ENCODE measurements around the gene ZNF516. TPM values are rescaled to one million over a fixed set of nuclear protein-coding genes. Genes with fewer than 3 reads are reported as not detected.
"Not testable (repeated sequence)": the region's sequence is repeated elsewhere in the genome, so short reads cannot be mapped to it uniquely, and the experiment has no call there.

The ZNF516 gene
- polyA plus RNA-seq, 10 donors = 31.1 to 52.7 (median 39.9) TPM

DNA sequence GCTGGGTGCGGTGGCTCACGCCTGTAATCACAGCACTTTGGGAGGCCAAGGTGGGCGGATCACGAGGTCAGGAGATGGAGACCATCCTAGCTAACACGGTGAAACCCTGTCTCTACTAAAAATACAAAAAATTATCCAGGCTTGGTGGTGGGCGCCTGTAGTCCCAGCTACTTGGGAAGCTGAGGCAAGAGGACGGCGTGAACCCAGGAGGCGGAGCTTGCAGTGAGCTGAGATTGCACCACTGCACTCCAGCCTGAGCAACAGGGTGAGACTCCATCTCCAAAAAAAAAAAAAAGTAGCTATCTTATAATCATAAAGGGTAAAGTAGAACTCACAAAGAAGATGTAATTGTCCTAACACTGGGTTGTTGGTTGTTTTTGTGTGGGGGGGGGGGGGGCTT lies 21.5 kb downstream of the ZNF516 start:
- not testable (repeated sequence) for DNase-seq

DNA sequence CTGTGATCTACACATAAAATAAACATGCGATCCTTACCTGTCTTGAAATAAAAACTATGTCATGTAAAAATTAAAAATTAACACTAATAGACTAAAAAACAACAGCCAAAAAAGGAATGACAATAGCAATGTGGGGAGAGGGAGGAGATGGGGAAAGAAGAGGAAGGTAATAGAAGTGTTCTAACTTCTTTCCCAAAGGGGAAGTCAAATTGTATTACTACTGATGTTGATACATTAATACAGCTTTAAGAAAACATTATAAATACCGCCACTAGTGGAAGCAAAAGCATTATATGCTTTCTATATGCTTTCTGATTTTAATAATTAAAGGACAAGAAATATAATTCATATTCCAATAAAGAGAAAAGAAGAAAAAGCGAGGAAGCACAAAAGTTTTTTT lies 22.2 kb downstream of the ZNF516 start:
- no peak for DNase-seq

DNA sequence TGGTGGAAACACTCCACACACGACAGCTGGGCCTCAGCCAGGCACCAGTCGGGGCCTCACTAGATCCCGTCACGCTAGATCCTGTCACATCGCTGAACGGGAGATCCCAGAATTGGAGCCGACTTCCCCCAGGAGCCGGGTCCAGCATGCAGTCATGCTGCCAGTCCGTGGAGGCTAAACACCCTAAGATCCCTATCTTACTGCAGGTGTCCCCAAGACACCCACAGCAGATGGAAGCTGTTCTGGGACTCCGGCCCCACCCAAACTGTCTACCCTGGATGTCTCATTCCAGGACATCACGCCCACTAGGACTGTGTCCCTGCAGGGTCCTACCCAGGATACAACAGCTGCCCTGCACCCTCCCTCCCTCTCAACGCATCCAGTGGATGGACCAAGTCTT lies 23.4 kb downstream of the ZNF516 start:
- no peak for DNase-seq

DNA sequence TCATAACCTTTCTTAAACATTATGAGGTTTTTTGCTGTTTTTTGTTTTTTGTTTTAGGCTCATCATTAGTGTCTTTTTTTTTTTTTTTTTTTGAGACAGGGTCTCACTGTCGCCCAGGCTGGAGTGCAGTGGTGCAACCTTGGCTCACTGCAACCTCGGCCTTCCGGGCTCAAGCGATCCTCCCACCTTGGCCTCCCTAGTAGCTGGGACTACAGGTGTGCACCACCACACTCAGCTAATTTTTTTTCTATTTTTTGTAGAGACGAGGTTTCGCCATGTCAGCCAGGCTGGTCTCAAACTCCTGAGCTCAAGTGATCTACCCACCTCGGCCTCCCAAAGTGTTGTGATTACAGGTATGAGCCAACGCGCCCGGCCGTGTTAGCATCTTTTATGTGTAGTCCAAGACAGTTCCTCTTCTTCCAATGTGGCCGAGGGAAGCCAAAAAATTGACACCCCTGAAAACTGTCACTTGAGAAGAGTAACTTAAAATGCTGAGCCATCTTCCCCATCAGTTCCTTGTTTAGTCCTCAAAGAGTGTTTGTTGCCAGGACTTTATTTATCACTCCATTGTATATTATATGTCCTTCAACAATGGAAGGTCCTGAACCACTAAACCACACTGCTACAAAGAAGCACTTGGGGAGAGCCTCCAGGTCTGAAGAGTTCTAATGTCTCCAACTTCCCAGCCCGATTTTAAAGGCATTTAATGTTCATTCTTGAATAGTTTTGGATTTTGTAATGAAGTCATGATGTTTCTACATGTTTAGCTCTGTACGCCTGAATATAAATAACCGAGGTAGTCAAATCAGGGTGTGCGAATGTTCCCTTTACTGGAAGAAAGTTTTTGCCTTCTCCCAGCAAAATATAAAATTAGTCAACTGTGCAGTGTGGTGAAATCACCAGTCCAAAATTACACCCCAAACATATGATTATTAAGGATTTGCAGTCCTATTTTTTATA lies 26.4 kb downstream of the ZNF516 start:
- no peak for DNase-seq

DNA sequence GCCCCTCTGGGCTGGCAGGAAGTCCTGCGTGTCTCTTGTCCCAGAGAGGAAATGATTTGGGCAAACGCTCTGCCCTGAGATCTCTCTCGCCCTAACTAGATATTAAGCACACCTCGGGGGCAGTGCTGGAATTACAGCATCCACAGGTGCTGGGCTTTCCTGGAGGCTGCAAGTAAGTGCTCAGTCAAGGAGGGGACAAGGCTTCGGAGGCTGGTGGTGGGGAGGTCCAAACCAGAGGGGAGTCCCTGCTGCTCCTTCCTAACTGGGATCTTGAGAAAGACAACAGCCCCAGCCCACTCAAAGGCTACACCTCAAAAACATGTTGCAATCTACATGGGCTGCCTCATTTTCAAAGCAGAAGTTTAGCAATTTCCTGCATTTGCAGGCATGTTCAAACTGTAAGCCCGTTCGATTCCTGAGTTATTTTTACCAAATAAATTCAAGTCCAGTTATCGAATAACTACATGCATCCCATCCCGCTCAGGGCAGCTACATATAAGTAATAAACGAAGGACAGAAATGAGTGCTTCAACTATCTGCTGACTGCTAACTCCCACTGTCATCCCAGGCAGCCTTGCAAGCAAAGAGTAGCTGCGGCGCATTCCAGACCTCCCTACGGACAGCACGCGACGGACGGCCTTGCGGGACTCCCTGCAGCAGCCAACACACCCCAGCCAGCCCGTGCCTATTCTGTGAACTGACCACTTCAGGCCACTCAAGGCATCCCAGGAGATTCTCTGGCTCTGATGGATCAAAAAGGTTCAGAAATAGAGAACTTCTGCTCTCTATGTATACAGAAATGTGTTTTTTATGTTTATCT lies 27.5 kb downstream of the ZNF516 start:
- DNase-seq = peak in 1 of 3 donors; percentile 47

DNA sequence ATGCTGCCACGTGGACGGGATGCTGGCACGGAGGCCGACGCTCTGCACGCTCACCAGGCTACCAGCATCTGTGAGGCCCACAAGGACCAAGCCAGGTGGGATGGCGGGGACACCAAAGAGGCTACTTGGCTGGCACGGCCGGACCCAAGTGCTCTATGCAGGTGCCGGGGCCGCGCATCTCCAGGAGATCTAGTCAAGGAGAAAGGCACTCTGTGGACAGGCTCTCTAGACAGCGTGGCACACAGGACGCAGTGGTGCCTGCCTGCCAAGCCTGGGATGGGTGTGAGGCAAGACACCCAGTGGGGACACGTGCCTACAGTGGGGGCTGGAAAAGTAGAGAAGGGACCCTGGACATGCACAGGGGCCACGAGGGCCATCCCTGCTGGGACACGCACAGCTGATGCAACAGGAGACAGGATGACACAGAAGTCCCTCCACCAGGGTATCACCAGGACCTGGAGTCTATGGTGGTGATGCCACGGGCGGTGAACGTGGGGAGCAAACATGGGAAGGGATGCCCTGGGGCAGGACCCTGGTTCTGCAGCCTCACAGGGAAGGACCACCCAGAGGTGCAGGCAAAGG lies 28.5 kb downstream of the ZNF516 start:
- no peak for DNase-seq

DNA sequence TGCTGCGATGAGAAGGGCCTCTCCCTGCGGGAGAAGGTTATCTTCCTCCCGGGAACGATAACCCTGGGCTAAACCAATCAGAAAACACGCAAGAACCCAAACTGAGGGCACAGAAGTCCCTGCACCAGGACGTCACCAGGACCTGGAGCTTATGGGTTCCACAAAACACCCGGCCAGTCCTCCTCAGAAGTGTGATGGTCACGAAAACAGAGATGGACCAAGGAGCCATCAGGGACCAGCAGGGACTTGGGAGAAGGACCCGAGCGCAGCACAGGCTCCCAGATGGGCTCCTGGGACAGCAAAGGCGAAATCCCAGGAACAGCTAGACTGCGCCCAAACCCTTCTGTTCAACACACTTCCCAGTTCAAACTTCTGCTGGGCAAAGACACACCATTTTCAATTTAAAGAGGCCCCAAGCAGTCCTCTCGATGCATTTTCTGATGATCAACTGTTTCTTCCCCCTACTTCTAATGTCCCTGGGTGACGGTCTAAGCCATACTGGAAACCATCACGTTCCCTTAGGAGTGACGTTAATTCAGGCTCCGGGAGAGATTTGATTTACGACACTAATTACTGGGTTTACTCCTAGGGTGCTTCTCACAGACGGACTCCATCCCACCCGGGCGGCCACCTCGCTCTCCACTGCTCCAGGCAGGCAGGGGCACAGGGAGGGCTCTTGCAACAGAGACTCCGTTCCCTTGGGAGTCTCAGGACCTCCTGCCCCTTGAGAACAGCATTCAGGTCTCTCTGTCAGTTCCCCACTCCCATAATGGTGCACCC lies 29.2 kb downstream of the ZNF516 start:
- DNase-seq = no peak

DNA sequence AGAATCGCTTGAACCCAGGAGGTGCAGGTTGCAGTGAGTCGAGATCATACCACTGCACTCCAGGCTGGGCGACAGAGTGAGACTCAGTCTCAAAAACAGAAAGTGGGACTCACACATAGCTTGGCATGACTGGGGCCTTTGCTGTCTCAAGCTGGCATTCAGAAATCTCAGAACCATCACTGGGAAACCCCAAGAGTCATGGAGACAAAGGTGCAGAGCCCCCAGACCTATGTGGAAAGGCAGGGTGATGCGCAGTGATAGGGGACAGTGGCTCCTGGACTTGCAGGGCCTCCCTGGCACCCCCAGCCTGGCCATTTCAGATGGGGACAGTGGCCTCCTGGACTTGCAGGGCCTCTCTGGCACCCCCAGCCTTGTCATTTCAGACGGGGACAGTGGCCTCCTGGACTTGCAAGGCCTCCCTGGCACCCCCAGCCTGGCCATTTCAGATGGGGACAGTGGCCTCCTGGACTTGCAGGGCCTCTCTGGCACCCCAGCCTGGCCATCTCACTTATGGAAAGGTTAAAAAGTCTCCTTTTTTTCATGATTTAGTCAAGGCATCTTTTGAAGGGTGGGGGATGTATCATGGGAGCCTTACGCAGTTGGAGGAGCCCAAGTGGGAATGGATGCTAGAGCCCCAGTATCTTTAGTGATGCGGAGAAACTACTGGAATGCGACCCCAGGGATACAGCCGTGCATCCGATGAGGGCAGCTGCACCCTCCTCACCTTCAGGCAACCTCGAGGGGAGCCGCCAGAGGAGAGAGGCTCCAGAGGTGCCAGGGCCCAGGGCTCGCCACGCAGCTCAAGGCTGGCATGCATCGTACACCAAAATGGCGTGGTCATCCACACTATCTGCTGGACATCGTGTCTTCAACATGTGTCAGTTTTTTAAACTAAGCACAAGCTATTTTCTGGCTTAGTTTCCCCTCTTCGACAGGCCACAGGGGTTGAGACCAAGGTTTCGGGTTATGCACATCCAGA lies 30.5 kb downstream of the ZNF516 start:
- DNase-seq = no peak

DNA sequence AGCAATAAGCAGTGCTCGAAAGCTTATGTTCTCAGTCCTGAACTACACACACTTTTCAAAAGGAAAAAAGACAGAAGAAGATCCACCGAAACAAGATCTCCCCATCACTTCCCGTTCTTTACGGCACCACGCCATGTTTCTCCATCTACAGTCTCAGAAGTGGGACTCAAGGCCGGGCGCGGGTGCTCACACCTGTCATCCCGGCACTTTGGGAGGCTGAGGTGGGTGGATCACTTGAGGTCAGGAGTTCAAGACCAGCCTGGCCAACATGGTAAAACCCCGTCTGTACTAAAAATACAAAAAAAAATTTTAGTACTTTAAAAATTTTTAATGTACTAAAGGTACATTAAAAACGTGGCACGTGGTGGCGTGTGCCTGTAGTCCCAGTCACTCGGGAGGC lies 31.2 kb downstream of the ZNF516 start:
- no peak for DNase-seq

DNA sequence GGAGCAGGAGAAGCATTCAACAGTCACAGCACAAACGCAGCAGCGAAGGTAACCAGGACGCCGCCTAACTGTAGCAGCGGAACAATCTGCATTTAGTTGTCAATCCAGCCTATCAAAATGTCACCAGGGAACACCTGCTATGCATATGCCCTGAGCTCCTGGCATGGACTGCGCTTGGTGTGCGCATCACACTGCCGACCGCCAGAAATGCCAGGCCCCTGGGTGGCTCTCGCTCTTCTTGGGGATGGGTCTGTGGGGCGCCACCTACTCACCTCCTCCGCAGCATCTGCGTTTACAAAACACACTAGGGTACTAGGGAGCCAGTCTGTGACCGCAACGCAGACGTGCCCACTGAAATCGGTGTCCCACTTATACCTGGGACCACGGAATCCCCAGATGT lies 31.7 kb downstream of the ZNF516 start:
- DNase-seq = no peak

DNA sequence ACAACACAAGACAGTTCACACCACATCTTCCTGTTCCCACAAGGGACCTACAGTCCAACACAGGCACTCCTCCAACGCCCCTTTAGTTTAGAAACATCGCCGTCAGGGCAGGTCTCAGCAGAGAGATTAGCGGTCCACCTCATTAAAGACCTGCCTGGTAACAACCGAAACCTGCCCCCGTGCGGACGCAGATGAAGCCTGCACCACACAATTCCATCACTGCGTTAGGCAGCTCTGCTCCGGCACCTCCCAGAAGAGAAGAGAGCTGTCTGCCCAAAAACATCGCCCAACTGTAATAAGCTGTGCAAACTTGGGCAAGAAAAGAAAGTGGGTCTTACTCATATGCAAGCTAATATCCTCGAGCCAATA lies 32.7 kb downstream of the ZNF516 start:
- no peak for DNase-seq

DNA sequence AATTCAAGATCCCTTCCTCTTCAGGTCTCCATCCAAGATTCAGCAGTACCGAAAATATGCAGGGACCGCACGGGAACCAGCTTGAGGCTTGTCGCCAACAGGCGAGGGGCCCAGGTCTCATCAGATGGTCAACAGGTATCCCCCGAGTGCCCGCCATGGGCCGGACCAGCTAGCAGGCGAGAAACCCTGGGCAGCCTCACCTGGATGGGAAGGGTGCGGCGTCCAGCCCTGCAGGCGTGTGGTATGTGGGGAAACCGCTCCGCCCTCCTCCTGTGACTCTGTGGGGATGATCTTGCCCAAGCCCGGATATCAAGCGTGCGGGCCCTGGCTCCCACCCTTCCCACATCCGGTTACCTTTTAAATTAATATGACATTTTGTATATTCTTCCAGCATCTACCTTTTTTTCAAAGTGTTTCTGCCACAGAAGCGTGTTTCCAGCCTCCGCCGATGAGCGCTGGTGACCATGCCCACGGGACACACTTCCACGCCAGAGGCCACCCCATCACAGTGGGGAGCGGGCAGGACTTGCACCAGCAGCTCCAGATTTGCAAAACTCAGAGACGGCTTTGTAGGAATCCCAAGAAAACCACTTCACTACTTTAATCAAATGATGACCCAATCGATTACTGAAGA lies 33.2 kb downstream of the ZNF516 start:
- DNase-seq = no peak

DNA sequence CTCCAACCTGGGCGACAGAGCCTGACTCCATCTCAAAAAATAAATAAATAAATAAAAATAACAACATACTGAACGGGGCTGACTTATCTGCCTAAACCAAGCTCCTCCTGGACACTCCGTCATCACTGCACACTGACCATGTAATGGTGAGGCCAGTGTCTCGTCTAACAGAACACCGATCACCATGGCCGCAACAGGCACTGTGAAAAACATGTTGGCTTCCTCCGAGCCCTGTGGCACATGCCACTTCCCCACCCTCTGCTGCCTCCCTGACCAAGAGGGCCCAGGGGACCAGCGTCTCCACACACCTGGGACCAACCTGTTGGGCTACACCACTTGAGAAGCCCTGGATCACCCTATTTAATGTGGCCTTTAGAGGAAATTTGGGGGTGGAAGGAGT lies 33.9 kb downstream of the ZNF516 start:
- DNase-seq = no peak

DNA sequence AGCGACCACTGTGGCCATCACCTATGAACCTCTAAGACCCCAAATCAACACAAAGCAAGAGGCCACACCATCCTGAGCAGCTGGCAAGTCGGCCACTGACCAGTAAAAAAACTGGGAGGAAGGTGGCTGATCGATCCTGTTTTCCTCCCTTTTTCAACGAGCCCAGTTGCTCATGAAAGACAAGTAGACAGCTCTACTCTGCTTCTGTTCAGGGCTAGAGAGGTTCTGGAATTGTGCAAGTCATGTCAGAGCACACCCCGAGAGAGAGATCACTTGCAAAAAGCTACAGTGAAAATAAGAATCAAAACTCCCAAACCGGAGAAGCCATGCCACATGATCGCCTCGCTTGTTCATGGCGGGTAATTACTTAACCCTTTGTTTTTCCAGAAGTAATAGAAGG lies 34.6 kb downstream of the ZNF516 start:
- DNase-seq = no peak

DNA sequence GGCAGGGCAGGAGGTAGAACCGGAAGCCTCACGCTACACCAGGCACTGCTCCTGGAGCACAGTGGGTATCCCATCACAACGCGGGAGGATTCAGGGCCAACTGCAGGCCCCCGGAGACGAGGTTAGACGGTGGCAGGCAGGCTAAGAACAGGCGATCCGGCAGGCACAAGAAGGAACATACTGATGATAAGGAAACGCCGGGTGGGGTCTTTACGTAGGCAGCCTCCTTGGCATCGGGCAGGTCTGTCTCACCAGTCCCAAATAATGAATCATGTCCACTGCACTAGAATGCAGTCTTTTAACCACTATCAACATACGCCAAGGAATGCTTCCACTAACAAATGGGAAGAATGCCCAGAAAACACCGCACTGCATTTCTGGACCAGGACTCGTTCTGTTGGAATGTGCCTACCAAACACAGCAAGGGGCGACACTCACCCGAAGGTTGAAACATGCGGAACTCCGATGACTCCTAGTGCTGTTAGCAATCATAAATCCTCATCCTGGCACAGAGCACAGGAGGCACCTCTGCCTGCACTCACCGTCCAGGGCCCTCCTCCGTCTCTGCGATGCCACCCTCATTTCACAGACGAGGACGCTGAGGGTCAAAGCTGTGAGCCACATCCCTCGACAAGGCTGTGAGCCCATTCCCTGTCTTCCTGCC lies 35.2 kb downstream of the ZNF516 start:
- DNase-seq = peak in 2 of 3 donors; percentile 54 to 98

DNA sequence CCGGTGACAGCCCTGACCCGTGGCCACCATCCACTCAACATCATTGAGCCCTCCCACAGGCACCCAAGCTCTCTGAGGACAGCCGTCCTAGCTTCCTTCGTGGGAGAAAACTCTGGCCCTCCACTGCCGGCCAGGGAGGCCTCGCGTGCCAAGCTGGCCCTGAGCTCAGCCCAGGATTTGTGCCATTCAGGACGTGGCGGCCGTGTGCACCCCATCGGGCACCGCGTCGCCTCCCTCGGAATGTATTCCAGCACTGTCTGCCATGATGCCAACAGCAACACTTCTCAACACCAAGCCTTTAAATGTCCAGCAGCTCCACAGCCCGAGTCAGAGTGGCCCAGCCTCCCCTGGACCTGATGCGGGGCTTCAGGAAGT lies 35.7 kb downstream of the ZNF516 start:
- no peak for DNase-seq

DNA sequence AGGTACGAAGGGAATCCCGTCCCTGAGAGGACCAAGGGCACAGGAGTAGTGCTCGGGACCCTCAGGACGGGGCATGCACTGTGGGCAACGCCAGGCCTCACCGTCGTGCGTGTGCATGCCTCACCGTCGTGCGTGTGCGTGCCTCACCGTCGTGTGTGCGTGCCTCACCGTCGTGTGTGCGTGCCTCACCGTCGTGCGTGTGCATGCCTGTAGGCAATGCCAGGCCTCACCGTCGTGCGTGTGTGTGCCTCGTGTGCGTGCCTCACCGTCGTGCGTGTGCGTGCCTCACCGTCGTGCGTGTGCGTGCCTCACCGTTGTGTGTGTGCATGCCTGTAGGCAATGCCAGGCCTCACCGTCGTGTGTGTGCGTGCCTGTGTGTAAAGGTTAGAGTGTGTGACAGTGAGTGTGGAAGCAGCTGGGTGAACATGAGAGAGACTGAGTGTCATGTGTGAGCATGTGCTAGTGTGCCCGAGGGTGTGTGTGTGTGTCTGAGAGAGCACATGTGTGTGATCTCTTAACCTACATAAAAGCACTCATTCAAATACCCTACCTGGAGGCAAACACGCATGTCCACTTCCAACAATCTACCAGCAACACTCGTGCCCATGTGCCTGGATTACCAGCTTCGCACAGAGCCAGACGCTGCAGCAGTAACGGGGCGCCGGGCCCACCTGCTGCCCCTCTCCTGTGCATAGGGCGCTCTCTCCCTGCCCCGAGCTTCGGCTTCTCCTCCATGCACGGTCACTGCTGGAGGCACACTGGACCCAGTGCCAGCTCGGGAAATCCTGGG lies 36.3 kb downstream of the ZNF516 start:
- no peak for DNase-seq

DNA sequence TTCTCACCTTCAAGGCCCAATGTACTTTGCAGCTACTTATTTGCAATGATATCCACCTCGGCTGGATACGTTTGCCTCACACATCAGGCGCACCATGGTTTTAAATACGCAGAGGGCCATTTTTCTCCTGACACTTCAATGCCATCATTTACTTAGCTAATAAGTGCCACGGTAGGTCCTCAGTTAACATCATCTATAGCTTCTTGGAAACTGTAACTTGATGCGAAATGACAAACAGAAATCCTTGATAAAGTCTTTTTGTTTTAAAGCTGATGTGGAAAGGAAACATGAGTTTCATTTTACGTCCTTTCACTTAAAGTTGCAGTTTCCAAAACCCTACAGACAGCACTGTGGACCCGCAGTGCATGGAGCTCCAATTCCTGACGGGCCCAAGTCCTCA lies 37.1 kb downstream of the ZNF516 start:
- DNase-seq = no peak

DNA sequence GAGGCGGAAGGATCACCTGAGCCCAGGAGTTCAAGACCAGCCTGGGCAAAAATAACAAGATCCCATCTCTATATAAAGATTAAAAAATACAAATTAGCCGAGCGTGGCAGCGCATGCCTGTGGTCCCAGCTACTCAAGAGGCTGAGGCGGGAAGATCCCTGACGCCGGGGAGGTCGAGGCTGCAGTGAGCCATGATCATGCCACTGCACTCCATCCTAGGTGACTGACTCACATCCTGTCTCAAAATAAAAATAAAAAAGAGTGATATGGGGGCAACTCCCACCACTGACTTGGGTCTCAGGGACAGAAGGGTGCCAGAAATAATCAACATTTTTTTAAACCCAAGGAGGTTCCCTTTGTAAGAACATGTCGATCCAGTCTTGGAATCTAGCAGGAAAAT lies 37.6 kb downstream of the ZNF516 start:
- no peak for DNase-seq

All from muscle of back (tissue), 11 donors.